ENCODE data around the gene CPM. TPM values are rescaled to one million over a fixed set of nuclear protein-coding genes. Genes with fewer than 3 reads are reported as not detected.
A peak's percentile ranks its signal among the peaks of the same experiment; 100 is the strongest.

Gene CPM
- total RNA-seq (2021; fragmentation: NEBNext Ultra II Directional; extraction: Animal tissue kit (Norgen Biotek cat#: 25700)), result 1 to 10 TPM; 1.4 to 3.0 (median 2.3) TPM
- long read RNA-seq, full-length matches to known transcripts, result 4 of 12 reads
- long read RNA-seq, partial matches to known transcripts, result 0 of 12 reads
- long read RNA-seq, other reads (novel, unspliced or antisense), result 8 of 12 reads

DNA sequence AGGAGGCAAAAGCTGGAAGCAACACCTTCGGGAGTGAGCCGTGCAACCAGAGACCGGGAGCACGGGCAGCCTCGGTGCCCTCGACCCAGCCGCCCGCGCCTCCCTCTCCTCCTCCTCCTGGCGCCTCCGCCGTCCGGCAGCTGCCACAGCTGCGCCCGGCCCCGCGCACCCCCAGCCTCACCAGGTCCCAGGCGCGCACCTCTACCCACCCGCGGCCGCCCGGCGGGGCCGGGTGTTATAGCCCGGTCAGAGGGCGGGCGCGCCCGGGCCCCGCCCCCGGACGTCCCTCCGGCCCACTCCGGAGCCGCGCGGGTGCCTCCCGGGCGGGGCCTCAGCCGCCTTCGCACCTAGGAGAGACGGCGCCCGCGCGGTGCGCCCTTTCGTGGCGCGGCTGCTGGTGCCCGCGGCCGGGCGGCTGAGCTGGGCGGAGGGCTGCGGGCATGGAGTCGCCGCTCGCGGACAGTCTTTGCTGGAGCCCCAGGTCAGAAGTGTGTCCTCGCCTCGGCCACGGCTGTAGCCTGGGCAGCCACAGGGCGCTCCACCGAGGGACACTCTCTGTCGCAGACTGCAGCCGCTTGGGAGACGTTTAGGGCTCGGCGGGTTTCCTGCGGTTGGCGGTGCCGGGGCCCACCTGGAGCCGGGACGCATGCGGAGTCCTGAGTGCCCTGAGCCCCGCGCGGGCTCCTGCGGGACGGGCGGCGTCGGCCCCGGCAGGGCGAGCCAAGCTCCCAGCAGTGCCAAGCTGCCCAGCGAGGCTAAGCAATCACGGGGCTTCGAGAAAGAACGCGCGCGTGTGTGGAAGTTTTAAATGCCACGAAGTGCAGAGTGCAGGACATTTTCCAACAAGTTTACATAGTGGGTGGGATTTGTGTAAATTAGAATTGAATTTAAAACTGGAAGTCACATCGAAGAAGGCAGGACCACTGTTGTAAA is at the start of gene CPM:
TSS of gene CPM (minus strand) at position 211 of the 933 bp plus-strand sequence. CDS start 334 bp downstream, outside the sequence.
- Mint-ChIP-seq H3K27me3 (ENCODE audit: insufficient read depth) (no peaks in the 10 kb centered on the region), H3K36me3 (ENCODE audit: low read depth) (peaks cover 4% of the 10 kb centered on the region; the same call in 1 of the 2 replicates), H3K9me3 (no peaks in the 10 kb centered on the region; the same call in 1 of the 2 replicates), H3K4me1 (ENCODE audit: low read depth) (peaks cover 7% of the 10 kb centered on the region; the same call in 1 of the 2 replicates), H3K4me3 (peak within 1 kb of the TSS; percentile 76), H3K27ac (no peak within 1 kb of the TSS)
- TF ChIP-seq, protein P1, sequence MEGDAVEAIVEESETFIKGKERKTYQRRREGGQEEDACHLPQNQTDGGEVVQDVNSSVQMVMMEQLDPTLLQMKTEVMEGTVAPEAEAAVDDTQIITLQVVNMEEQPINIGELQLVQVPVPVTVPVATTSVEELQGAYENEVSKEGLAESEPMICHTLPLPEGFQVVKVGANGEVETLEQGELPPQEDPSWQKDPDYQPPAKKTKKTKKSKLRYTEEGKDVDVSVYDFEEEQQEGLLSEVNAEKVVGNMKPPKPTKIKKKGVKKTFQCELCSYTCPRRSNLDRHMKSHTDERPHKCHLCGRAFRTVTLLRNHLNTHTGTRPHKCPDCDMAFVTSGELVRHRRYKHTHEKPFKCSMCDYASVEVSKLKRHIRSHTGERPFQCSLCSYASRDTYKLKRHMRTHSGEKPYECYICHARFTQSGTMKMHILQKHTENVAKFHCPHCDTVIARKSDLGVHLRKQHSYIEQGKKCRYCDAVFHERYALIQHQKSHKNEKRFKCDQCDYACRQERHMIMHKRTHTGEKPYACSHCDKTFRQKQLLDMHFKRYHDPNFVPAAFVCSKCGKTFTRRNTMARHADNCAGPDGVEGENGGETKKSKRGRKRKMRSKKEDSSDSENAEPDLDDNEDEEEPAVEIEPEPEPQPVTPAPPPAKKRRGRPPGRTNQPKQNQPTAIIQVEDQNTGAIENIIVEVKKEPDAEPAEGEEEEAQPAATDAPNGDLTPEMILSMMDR (IDR thresholded peaks at IDR 0.05), result no peak
- no peak for DNase-seq

DNA sequence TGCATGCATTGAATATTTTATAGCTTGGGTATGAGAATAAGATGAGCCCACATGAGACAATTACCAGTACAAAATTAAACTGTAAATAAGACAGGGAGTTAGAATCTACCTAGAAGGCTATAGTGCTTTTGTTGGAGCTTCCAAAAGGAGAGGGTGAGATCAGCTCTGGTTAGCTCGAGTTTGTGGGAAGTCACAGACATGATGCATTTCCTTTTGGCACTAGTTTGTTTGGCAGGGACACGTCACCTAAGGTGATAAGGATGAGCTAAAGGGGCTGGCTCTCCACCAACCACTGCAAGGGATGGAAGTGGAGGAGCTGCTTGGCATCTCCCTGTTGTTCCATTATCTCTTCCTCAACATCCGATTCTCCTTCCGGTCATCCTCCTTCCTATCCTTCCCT is 48.5 kb upstream of the CPM start:
- H3K27ac Mint-ChIP-seq, result no peak overlapping the region
- H3K36me3 Mint-ChIP-seq (ENCODE audit: low read depth), result peaks cover 13% of the 10 kb centered on the region
- H3K27me3 Mint-ChIP-seq (ENCODE audit: insufficient read depth), result no peaks in the 10 kb centered on the region; the same call in 1 of the 2 replicates
- TF ChIP-seq, protein P1 (IDR thresholded peaks at IDR 0.05), result no peak
- peaks cover 14% of the 10 kb centered on the region for H3K9me3 Mint-ChIP-seq
- DNase-seq, result peak; percentile 37
- peaks cover 15% of the 10 kb centered on the region for H3K4me1 Mint-ChIP-seq (ENCODE audit: low read depth)
- no peak overlapping the region for H3K4me3 Mint-ChIP-seq

DNA sequence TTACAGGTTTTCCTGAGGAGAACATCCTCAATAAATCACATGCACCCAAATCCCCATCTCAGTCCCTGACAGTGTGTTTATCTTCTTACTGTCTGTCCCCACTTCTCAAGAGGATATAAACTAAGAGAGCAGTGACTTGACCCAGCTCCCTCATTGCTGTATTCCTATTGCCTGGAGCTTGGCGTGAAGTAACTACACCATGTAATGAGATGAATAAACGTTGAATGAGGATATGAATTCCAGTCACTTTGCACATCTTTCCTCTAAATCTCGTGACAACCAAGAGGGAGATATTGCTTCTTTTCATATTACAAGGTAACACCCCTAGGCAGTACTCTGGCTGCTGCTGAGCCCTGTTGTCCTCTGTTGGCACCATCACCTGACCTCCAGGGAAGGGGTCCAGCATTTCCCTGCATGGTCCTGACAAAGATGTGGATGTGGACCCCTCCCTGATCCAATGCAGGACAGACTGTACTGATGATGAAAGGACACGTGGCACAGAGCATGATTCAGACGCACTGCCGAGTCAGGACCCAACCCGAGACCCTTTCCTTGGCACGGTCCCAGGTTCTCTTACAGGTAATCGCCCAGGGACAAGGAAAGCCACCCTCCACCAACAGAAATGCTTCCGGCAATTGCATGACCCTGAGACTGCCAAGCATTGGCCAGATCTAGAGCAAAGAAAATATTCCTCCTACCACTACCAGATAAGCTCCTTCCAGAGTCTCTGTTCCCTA is 47.7 kb upstream of the CPM start:
- DNase-seq, result no peak
- H3K36me3 Mint-ChIP-seq (ENCODE audit: low read depth), result peaks cover 13% of the 10 kb centered on the region
- no peak overlapping the region for H3K4me3 Mint-ChIP-seq
- peaks cover 15% of the 10 kb centered on the region for H3K4me1 Mint-ChIP-seq (ENCODE audit: low read depth)
- H3K27me3 Mint-ChIP-seq (ENCODE audit: insufficient read depth), result no peaks in the 10 kb centered on the region; the same call in 1 of the 2 replicates
- H3K27ac Mint-ChIP-seq, result no peak overlapping the region
- peaks cover 14% of the 10 kb centered on the region for H3K9me3 Mint-ChIP-seq
- TF ChIP-seq, protein P1 (IDR thresholded peaks at IDR 0.05), result no peak

DNA sequence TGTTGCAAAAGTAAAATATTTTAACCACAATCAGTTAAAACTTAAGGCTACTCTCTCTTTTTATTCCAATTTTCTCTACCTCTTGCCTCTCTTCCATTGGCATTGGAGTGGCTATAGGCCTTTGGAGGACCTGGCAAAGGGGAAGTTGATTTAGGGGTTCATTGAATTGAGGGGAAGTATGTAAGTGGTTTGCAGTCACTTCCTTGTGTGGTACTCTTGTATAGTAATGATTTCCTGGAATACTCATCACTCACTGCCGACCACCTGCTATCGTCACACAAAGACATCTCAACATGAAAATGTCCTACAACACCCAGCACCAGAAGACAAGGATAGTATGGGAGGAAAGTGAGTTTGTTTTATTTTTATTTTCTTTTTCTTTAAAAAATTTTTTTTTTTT is 45.7 kb upstream of the CPM start:
- TF ChIP-seq, protein P1 (IDR thresholded peaks at IDR 0.05), result no peak
- Mint-ChIP-seq H3K4me1 (ENCODE audit: low read depth) (peaks cover 15% of the 10 kb centered on the region), H3K36me3 (ENCODE audit: low read depth) (peaks cover 13% of the 10 kb centered on the region), H3K4me3 (no peak overlapping the region), H3K9me3 (peaks cover 13% of the 10 kb centered on the region), H3K27ac (no peak overlapping the region), H3K27me3 (ENCODE audit: insufficient read depth) (no peaks in the 10 kb centered on the region)
- DNase-seq, result no peak

DNA sequence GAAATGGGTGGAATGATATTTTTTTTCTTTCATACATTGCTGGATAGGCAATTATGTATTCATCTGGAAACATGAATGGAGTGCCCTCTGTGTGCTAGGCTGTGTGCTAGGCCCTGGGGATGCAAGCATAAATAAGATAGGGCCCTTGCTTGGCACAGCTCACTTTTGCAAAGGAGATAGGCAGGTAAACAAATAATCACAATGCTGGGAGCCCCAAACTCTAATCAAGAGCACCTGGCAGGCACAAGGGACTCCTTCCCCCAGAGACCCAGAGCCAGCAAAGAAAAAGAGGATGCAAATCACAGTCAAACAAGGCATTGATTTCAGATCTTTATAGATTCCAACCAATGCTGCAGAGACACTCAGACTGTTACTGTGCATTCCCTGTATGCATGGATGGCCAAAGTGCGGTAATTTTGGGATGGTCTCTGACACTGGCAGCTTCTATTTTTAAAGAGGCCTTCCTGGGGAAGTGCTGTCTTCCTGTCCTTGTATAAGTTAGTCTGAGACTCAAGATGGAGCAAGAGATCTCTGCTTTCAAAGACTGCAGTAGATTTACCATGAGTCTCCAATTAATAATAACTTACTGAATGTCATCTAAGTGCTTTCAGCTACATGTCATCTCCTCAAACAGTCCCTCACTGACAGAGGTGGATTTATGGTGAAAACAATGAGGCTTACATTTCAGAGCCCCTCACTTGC is 45.1 kb upstream of the CPM start:
- H3K27ac Mint-ChIP-seq, result no peak overlapping the region
- peaks cover 15% of the 10 kb centered on the region for H3K4me1 Mint-ChIP-seq (ENCODE audit: low read depth)
- H3K4me3 Mint-ChIP-seq, result no peak overlapping the region
- peaks cover 7% of the 10 kb centered on the region for H3K9me3 Mint-ChIP-seq
- H3K36me3 Mint-ChIP-seq (ENCODE audit: low read depth), result peaks cover 7% of the 10 kb centered on the region
- TF ChIP-seq, protein P1 (IDR thresholded peaks at IDR 0.05), result no peak
- DNase-seq, result no peak
- no peaks in the 10 kb centered on the region for H3K27me3 Mint-ChIP-seq (ENCODE audit: insufficient read depth)
